Right lobe of liver (tissue), 4 donors: Measurements from ENCODE around the gene WASF1.

Source experiments
- CTCF ChIP-seq, 4 donors: fragments of 200-600 bp in 3 of 4; fragments of 450-650 bp in 1 of 4; IDR thresholded peaks; one replicate each; pipeline versions ENCODE4 v1.5.1 to v1.8.0; 2016 to 2022; ENCODE audit warnings: antibody characterized with exemption in 4 of 4, mild to moderate bottlenecking in 2 of 4
- POLR2A ChIP-seq: fragments of 450-650 bp; IDR thresholded peaks from one replicate; pipeline ENCODE4 v1.6.1; 2017; ENCODE audit warnings: antibody characterized with exemption, mild to moderate bottlenecking
- donor health status: DM: no; HTN: no; CAD: no.
- donor health status: DM: no; HTN: no; CAD: no.
- donor health status: DM: no; HTN: yes; CAD: no.

- TF ChIP-seq POLR2A = no peak
- TF ChIP-seq CTCF (IDR thresholded peaks at IDR 0.05) = no peak
These were observed 63.2 kb downstream of the WASF1 start for GRCh38 chr6:110116258-110116657.
